Activated CD8-positive, alpha-beta T cell treated with anti-CD3 and anti-CD28 coated beads, Interleukin-2, amount 10 ng/mL, durations not matched to agents 7 days and 5 days (primary cell): ENCODE results near the gene TBL2. TPM values are rescaled to one million over a fixed set of nuclear protein-coding genes. Genes with fewer than 3 reads are reported as not detected.

ENCODE experiments used
- ATAC-seq: fragments of 150-1000 bp; cut with Tn5 transposase; one replicate; pipeline ENCODE4 v1.10.0; 2021; ENCODE audit warnings: moderate library complexity
- CTCF ChIA-PET: fragments of 350-600 bp; sonication (Branson Sonifier 250); formaldehyde crosslinking; loops from one replicate; lab custom pipeline; 2021; ENCODE audit warnings: antibody characterized with exemption; lab: Charles Lee
- POLR2A ChIA-PET: fragments of 350-600 bp; sonication (Branson Sonifier 250); formaldehyde crosslinking; loops from one replicate; lab custom pipeline; 2021; ENCODE audit warnings: antibody characterized with exemption; lab: Charles Lee
- DNase-seq: peaks from one replicate; pipeline ENCODE4 v3.0.0-alpha.2; 2020
- H3K27ac Mint-ChIP-seq: one replicate; pipeline ENCODE4 v1.8.0; 2021; ENCODE audit warnings: mild to moderate bottlenecking, mixed read lengths
- H3K27me3 Mint-ChIP-seq: one replicate; pipeline ENCODE4 v1.8.0; 2021; ENCODE audit warnings: low read depth, mixed read lengths
- H3K36me3 Mint-ChIP-seq: one replicate; pipeline ENCODE4 v1.8.0; 2021; ENCODE audit warnings: low read depth, mixed read lengths
- H3K4me1 Mint-ChIP-seq: one replicate; pipeline ENCODE4 v1.8.0; 2021; ENCODE audit warnings: low read depth, mixed read lengths
- H3K4me3 Mint-ChIP-seq: one replicate; pipeline ENCODE4 v1.8.0; 2021; ENCODE audit warnings: mild to moderate bottlenecking, mixed read lengths
- H3K9me3 Mint-ChIP-seq: one replicate; pipeline ENCODE4 v1.8.0; 2022; ENCODE audit warnings: mixed read lengths; ENCODE audit not compliant: insufficient read depth
- total RNA-seq, 2 experiments: library from RNA; stranded (reverse); gene quantifications; one replicate each; pipeline ENCODE4 v1.2.3, GENCODE V29; 2021

TBL2 gene
- total RNA-seq, 2 experiments from 2014 or later, result 26.1 to 26.4 TPM

GRCh38 chr7:73602721-73603651 is 24.6 kb upstream of the TBL2 start:
- ChIA-PET CTCF (interaction anchor here (6.8 kb wide), 1 partner anchor 133 kb away, joined by 115 read pairs; the partner anchor contains the start of gene ABHD11), POLR2A (no interaction called here)
- no peak overlapping the region for H3K27ac Mint-ChIP-seq
- H3K4me3 Mint-ChIP-seq, result no peak overlapping the region
- H3K4me1 Mint-ChIP-seq, result peaks cover 3% of the 10 kb centered on the region
- DNase-seq (no peak), ATAC-seq (no peak)
- H3K36me3 Mint-ChIP-seq, result no peaks in the 10 kb centered on the region
- no peaks in the 10 kb centered on the region for H3K9me3 Mint-ChIP-seq
- peaks cover 10% of the 10 kb centered on the region for H3K27me3 Mint-ChIP-seq

GRCh38 chr7:73599916-73600315 is 21.5 kb upstream of the TBL2 start:
- no peaks in the 10 kb centered on the region for H3K4me1 Mint-ChIP-seq
- ChIA-PET CTCF (no interaction called here), POLR2A (no interaction called here)
- no peak for ATAC-seq
- no peaks in the 10 kb centered on the region for H3K36me3 Mint-ChIP-seq
- no peak overlapping the region for H3K27ac Mint-ChIP-seq
- no peak overlapping the region for H3K4me3 Mint-ChIP-seq
- peaks cover 11% of the 10 kb centered on the region for H3K27me3 Mint-ChIP-seq
- DNase-seq, result no peak
- H3K9me3 Mint-ChIP-seq, result no peaks in the 10 kb centered on the region

GRCh38 chr7:73599151-73599882 is 20.9 kb upstream of the TBL2 start:
- POLR2A ChIA-PET, result no interaction called here
- H3K27me3 Mint-ChIP-seq, result peaks cover 9% of the 10 kb centered on the region
- no peaks in the 10 kb centered on the region for H3K4me1 Mint-ChIP-seq
- H3K4me3 Mint-ChIP-seq, result no peak overlapping the region
- DNase-seq (no peak), ATAC-seq (no peak)
- no peaks in the 10 kb centered on the region for H3K36me3 Mint-ChIP-seq
- no peaks in the 10 kb centered on the region for H3K9me3 Mint-ChIP-seq
- CTCF ChIA-PET, result interaction anchor here (1.0 to 2.0 kb wide), 2 partner anchors 136 to 140 kb away, joined by 4 to 8 read pairs; no protein-coding TSS in a partner anchor
- no peak overlapping the region for H3K27ac Mint-ChIP-seq

- POLR2A ChIA-PET, result no interaction called here
- H3K27ac Mint-ChIP-seq, result no peak overlapping the region
- DNase-seq (no peak), ATAC-seq (no peak)
- CTCF ChIA-PET, result interaction anchor here (2.0 kb wide), 1 partner anchor 137 kb away, joined by 8 read pairs; no protein-coding TSS in a partner anchor
- no peaks in the 10 kb centered on the region for H3K36me3 Mint-ChIP-seq
- no peak overlapping the region for H3K4me3 Mint-ChIP-seq
- H3K4me1 Mint-ChIP-seq, result no peaks in the 10 kb centered on the region
- H3K9me3 Mint-ChIP-seq, result no peaks in the 10 kb centered on the region
- peaks cover 9% of the 10 kb centered on the region for H3K27me3 Mint-ChIP-seq
Observed at GRCh38 chr7:73597978-73598782, 19.8 kb upstream of the TBL2 start.

GRCh38 chr7:73596191-73597065 is 18.0 kb upstream of the TBL2 start:
- DNase-seq, result no peak
- ATAC-seq, result no peak
- ChIA-PET POLR2A (no interaction called here), CTCF (interaction anchor here (2.1 kb wide), 1 partner anchor 10 kb away, joined by 9 read pairs; no protein-coding TSS in a partner anchor)
- no peaks in the 10 kb centered on the region for H3K4me1 Mint-ChIP-seq
- no peaks in the 10 kb centered on the region for H3K9me3 Mint-ChIP-seq
- H3K4me3 Mint-ChIP-seq, result no peak overlapping the region
- H3K27ac Mint-ChIP-seq, result no peak overlapping the region
- H3K27me3 Mint-ChIP-seq, result peaks cover 9% of the 10 kb centered on the region
- no peaks in the 10 kb centered on the region for H3K36me3 Mint-ChIP-seq

- H3K4me1 Mint-ChIP-seq, result no peaks in the 10 kb centered on the region
- peaks cover 9% of the 10 kb centered on the region for H3K27me3 Mint-ChIP-seq
- POLR2A ChIA-PET, result no interaction called here
- ATAC-seq, result no peak
- no peak overlapping the region for H3K27ac Mint-ChIP-seq
- H3K9me3 Mint-ChIP-seq, result no peaks in the 10 kb centered on the region
- CTCF ChIA-PET, result interaction anchor here (2.1 kb wide), 1 partner anchor 11 kb away, joined by 9 read pairs; no protein-coding TSS in a partner anchor
- DNase-seq, result no peak
- H3K36me3 Mint-ChIP-seq, result no peaks in the 10 kb centered on the region
- H3K4me3 Mint-ChIP-seq, result no peak overlapping the region
Observed at GRCh38 chr7:73595358-73595757, 17.0 kb upstream of the TBL2 start.

GRCh38 chr7:73593207-73594045 is 15.0 kb upstream of the TBL2 start:
- H3K27ac Mint-ChIP-seq, result no peak overlapping the region
- no peaks in the 10 kb centered on the region for H3K4me1 Mint-ChIP-seq
- POLR2A ChIA-PET, result no interaction called here

GRCh38 chr7:73586911-73587310 is 8.5 kb upstream of the TBL2 start:
- Mint-ChIP-seq H3K27ac (no peak overlapping the region), H3K4me3 (no peak overlapping the region), H3K4me1 (peaks cover 8% of the 10 kb centered on the region), H3K27me3 (no peaks in the 10 kb centered on the region), H3K9me3 (no peaks in the 10 kb centered on the region), H3K36me3 (no peaks in the 10 kb centered on the region)
- no peak for DNase-seq
- no peak for ATAC-seq
- ChIA-PET CTCF (interaction anchor here (1.2 to 2.3 kb wide), 5 partner anchors 9 to 152 kb away, joined by 3 to 6 read pairs (median 3); partner anchors contain the start of genes ABHD11, BUD23 and TBL2), POLR2A (interaction anchor here (1.2 to 1.5 kb wide), 3 partner anchors 9 to 66 kb away, joined by 4 read pairs; partner anchors contain the start of genes BAZ1B and TBL2)

More at GRCh38 chr7:73593207-73594045, 15.0 kb upstream of the TBL2 start:
- Mint-ChIP-seq H3K4me3 (no peak overlapping the region), H3K36me3 (no peaks in the 10 kb centered on the region), H3K27me3 (peaks cover 9% of the 10 kb centered on the region), H3K9me3 (no peaks in the 10 kb centered on the region)
- no peak for DNase-seq
- ATAC-seq, result no peak
- CTCF ChIA-PET, result interaction anchor here (1.2 kb wide), 1 partner anchor 13 kb away, joined by 5 read pairs; no protein-coding TSS in a partner anchor

GRCh38 chr7:73585196-73585595 is 6.8 kb upstream of the TBL2 start:
- no peaks in the 10 kb centered on the region for H3K9me3 Mint-ChIP-seq
- H3K4me1 Mint-ChIP-seq, result peaks cover 12% of the 10 kb centered on the region
- CTCF ChIA-PET, result interaction anchor here (0.7 to 1.5 kb wide), 3 partner anchors 22 to 96 kb away, joined by 3 to 6 read pairs (median 4); partner anchors contain the start of gene BAZ1B
- no peak overlapping the region for H3K4me3 Mint-ChIP-seq
- no peak overlapping the region for H3K27ac Mint-ChIP-seq
- DNase-seq (no peak), ATAC-seq (no peak)
- POLR2A ChIA-PET, result no interaction called here
- H3K27me3 Mint-ChIP-seq, result no peaks in the 10 kb centered on the region
- no peaks in the 10 kb centered on the region for H3K36me3 Mint-ChIP-seq
